Esophagus (tissue), 2 donors: ENCODE measurements around the gene ZNF287. TPM values are rescaled to one million over a fixed set of nuclear protein-coding genes. Genes with fewer than 3 reads are reported as not detected.

Experiments used
- polyA plus RNA-seq, 2 donors: library from polyadenylated mRNA; stranded (reverse); fragments of 200-250 nt; gene quantifications; one replicate each; pipeline ENCODE4 v1.2.3, GENCODE V29; 2013
- donor health status: healthy with polysubstance abuse.
- donor health status: Bipolar disorder and iron deficiency.

Gene ZNF287
- polyA plus RNA-seq, 2 donors, result 2.5 to 3.3 TPM

Other genes starting within 250 kb of the ZNF287 start
- 1 to 10 TPM; 1.3 to 2.8 TPM for gene CENPV, start 215.7 kb downstream of the ZNF287 start, polyA plus RNA-seq
- 100 to 1,000 TPM; 260 to 626 TPM for gene UBB, start 188.1 kb downstream of the ZNF287 start, polyA plus RNA-seq
- gene TRPV2, start 153.6 kb downstream of the ZNF287 start, polyA plus RNA-seq, result 1 to 10 TPM; 2.7 to 2.8 TPM
- under 1 TPM; 0.53 to 0.65 TPM for gene LRRC75A, start 77.0 kb downstream of the ZNF287 start, polyA plus RNA-seq
- gene ZNF624, start 84.6 kb upstream of the ZNF287 start, polyA plus RNA-seq, result 1 to 10 TPM in 1 of 2 donors, under 1 TPM in 1; 0.99 to 1.4 TPM
- gene CCDC144A, start 121.0 kb upstream of the ZNF287 start, polyA plus RNA-seq, result under 1 TPM; 0.29 to 0.43 TPM